ENCODE measurements around the gene ADAM11. TPM values are rescaled to one million over a fixed set of nuclear protein-coding genes. Genes with fewer than 3 reads are reported as not detected.

ADAM11 gene
- total and polyA plus RNA-seq, 7 experiments from 2014 or later: 0.08 to 1.5 (median 0.63) TPM; not detected in 1

- H3K4me3 ChIP-seq (ENCODE audit: low read length): no peak overlapping the region
- Mint-ChIP-seq H3K4me3 (no peak overlapping the region), H3K9me3 (no peaks in the 10 kb centered on the region), H3K36me3 (peaks cover 0 to 11% (median 5%) of the 10 kb centered on the region in 5 donors), H3K4me1 (no peaks in the 10 kb centered on the region), H3K27ac (no peak overlapping the region), H3K27me3 (peaks cover 0 to 4% (median 0%) of the 10 kb centered on the region in 5 donors)
- ATAC-seq: no peak
- ChIA-PET POLR2A (no interaction called here), CTCF (interaction anchor here (0.5 to 0.9 kb wide), 3 partner anchors 30 to 273 kb away, joined by 3 read pairs; no protein-coding TSS in a partner anchor)
- H3K27ac ChIP-seq (ENCODE audit: low read depth, low read length): no peak overlapping the region
- H3K4me1 ChIP-seq (ENCODE audit: control insufficient read depth in 2 of 2, insufficient read depth in 2 of 2, low read length in 2 of 2): no peaks in the 10 kb centered on the region
- no peaks in the 10 kb centered on the region for H3K27me3 ChIP-seq (ENCODE audit: control insufficient read depth in 2 of 2, insufficient read depth in 2 of 2, low read length in 2 of 2)
- intact Hi-C loops (cut with micrococcal nuclease): no loop called here
- no peaks in the 10 kb centered on the region for H3K9me3 ChIP-seq (ENCODE audit: control insufficient read depth in 2 of 3, low read length in 3 of 3)
- DNase-seq: no peak
- peaks cover 0 to 18% (median 0%) of the 10 kb centered on the region in 3 experiments for H3K36me3 ChIP-seq (ENCODE audit: control insufficient read depth in 2 of 3, insufficient read depth in 3 of 3, low read length in 3 of 3)
Measured at GRCh38 chr17:44749076-44749979, 9.5 kb upstream of the ADAM11 start.

- H3K27ac ChIP-seq (ENCODE audit: low read depth, low read length): no peak overlapping the region
- H3K36me3 Mint-ChIP-seq: peaks cover 0 to 11% (median 5%) of the 10 kb centered on the region in 5 donors
- H3K9me3 ChIP-seq (ENCODE audit: control insufficient read depth in 2 of 3, low read length in 3 of 3): no peaks in the 10 kb centered on the region
- ATAC-seq: no peak
- CTCF ChIA-PET: interaction anchor here (0.9 kb wide), 1 partner anchor 29 kb away, joined by 3 read pairs; no protein-coding TSS in a partner anchor
- POLR2A ChIA-PET: no interaction called here
- H3K36me3 ChIP-seq (ENCODE audit: control insufficient read depth in 2 of 3, insufficient read depth in 3 of 3, low read length in 3 of 3): peaks cover 0 to 18% (median 0%) of the 10 kb centered on the region in 3 experiments
- no peaks in the 10 kb centered on the region for H3K4me1 Mint-ChIP-seq
- H3K4me3 Mint-ChIP-seq: no peak overlapping the region
- no peaks in the 10 kb centered on the region for H3K9me3 Mint-ChIP-seq
- DNase-seq: no peak
- H3K27me3 ChIP-seq (ENCODE audit: control insufficient read depth in 2 of 2, insufficient read depth in 2 of 2, low read length in 2 of 2): no peaks in the 10 kb centered on the region
- intact Hi-C loops (cut with micrococcal nuclease): no loop called here
- no peak overlapping the region for H3K4me3 ChIP-seq (ENCODE audit: low read length)
- H3K27ac Mint-ChIP-seq: no peak overlapping the region
- H3K27me3 Mint-ChIP-seq: peaks cover 0 to 5% (median 0%) of the 10 kb centered on the region in 5 donors
- no peaks in the 10 kb centered on the region for H3K4me1 ChIP-seq (ENCODE audit: control insufficient read depth in 2 of 2, insufficient read depth in 2 of 2, low read length in 2 of 2)
Measured at GRCh38 chr17:44749980-44750318, 8.8 kb upstream of the ADAM11 start.

GRCh38 chr17:44751331-44751730, 7.5 kb upstream of the ADAM11 start:
- H3K4me3 Mint-ChIP-seq: no peak overlapping the region
- no peaks in the 10 kb centered on the region for H3K4me1 Mint-ChIP-seq
- peaks cover 0 to 11% (median 5%) of the 10 kb centered on the region in 5 donors for H3K36me3 Mint-ChIP-seq
- H3K27ac ChIP-seq (ENCODE audit: low read depth, low read length): no peak overlapping the region
- DNase-seq (no peak), ATAC-seq (no peak)
- H3K4me1 ChIP-seq (ENCODE audit: control insufficient read depth in 2 of 2, insufficient read depth in 2 of 2, low read length in 2 of 2): no peaks in the 10 kb centered on the region
- ChIA-PET CTCF (no interaction called here), POLR2A (no interaction called here)
- intact Hi-C loops (cut with micrococcal nuclease): no loop called here
- H3K9me3 Mint-ChIP-seq: no peaks in the 10 kb centered on the region
- H3K4me3 ChIP-seq (ENCODE audit: low read length): no peak overlapping the region
- H3K9me3 ChIP-seq (ENCODE audit: control insufficient read depth in 2 of 3, low read length in 3 of 3): no peaks in the 10 kb centered on the region
- H3K27ac Mint-ChIP-seq: peak overlapping the region in 1 of 9 donors; percentile 56
- H3K36me3 ChIP-seq (ENCODE audit: control insufficient read depth in 2 of 3, insufficient read depth in 3 of 3, low read length in 3 of 3): peaks cover 0 to 18% (median 0%) of the 10 kb centered on the region in 3 experiments
- H3K27me3 ChIP-seq (ENCODE audit: control insufficient read depth in 2 of 2, insufficient read depth in 2 of 2, low read length in 2 of 2): no peaks in the 10 kb centered on the region
- peaks cover 0 to 5% (median 0%) of the 10 kb centered on the region in 5 donors for H3K27me3 Mint-ChIP-seq

- intact Hi-C loops (cut with micrococcal nuclease): no loop called here
- POLR2A ChIA-PET: no interaction called here
- CTCF ChIA-PET: no interaction called here
- no peak overlapping the region for H3K27ac ChIP-seq (ENCODE audit: low read depth, low read length)
- no peak overlapping the region for H3K4me3 ChIP-seq (ENCODE audit: low read length)
- peaks cover 0 to 5% (median under 1%) of the 10 kb centered on the region in 5 donors for H3K27me3 Mint-ChIP-seq
- no peaks in the 10 kb centered on the region for H3K9me3 Mint-ChIP-seq
- no peak overlapping the region for H3K27ac Mint-ChIP-seq
- H3K4me1 ChIP-seq (ENCODE audit: control insufficient read depth in 2 of 2, insufficient read depth in 2 of 2, low read length in 2 of 2): no peaks in the 10 kb centered on the region
- H3K9me3 ChIP-seq (ENCODE audit: control insufficient read depth in 2 of 3, low read length in 3 of 3): no peaks in the 10 kb centered on the region
- peaks cover 0 to 18% (median 0%) of the 10 kb centered on the region in 3 experiments for H3K36me3 ChIP-seq (ENCODE audit: control insufficient read depth in 2 of 3, insufficient read depth in 3 of 3, low read length in 3 of 3)
- H3K27me3 ChIP-seq (ENCODE audit: control insufficient read depth in 2 of 2, insufficient read depth in 2 of 2, low read length in 2 of 2): no peaks in the 10 kb centered on the region
- H3K4me3 Mint-ChIP-seq: no peak overlapping the region
- no peaks in the 10 kb centered on the region for H3K4me1 Mint-ChIP-seq
- H3K36me3 Mint-ChIP-seq: peaks cover 0 to 11% (median 5%) of the 10 kb centered on the region in 5 donors
- ATAC-seq (no peak), DNase-seq (no peak)
Measured at GRCh38 chr17:44751806-44752205, 7.0 kb upstream of the ADAM11 start.

GRCh38 chr17:44752953-44753861, 5.6 kb upstream of the ADAM11 start:
- Mint-ChIP-seq H3K4me3 (no peak overlapping the region), H3K36me3 (peaks cover 0 to 11% (median 5%) of the 10 kb centered on the region in 5 donors), H3K9me3 (no peaks in the 10 kb centered on the region), H3K27ac (no peak overlapping the region), H3K27me3 (peaks cover 10 to 16% (median 12%) of the 10 kb centered on the region in 5 donors), H3K4me1 (peaks cover 0 to 3% (median 2%) of the 10 kb centered on the region in 7 donors)
- no peak overlapping the region for H3K4me3 ChIP-seq (ENCODE audit: low read length)
- ChIA-PET POLR2A (no interaction called here), CTCF (no interaction called here)
- H3K4me1 ChIP-seq (ENCODE audit: control insufficient read depth in 2 of 2, insufficient read depth in 2 of 2, low read length in 2 of 2): no peaks in the 10 kb centered on the region
- intact Hi-C loops (cut with micrococcal nuclease): no loop called here
- H3K27me3 ChIP-seq (ENCODE audit: control insufficient read depth in 2 of 2, insufficient read depth in 2 of 2, low read length in 2 of 2): peaks cover 0 to 7% of the 10 kb centered on the region in 2 donors
- ATAC-seq (no peak), DNase-seq (no peak)
- no peak overlapping the region for H3K27ac ChIP-seq (ENCODE audit: low read depth, low read length)
- H3K36me3 ChIP-seq (ENCODE audit: control insufficient read depth in 2 of 3, insufficient read depth in 3 of 3, low read length in 3 of 3): peaks cover 0 to 6% (median 0%) of the 10 kb centered on the region in 3 experiments
- no peaks in the 10 kb centered on the region for H3K9me3 ChIP-seq (ENCODE audit: control insufficient read depth in 2 of 3, low read length in 3 of 3)

GRCh38 chr17:44754276-44754675, 4.5 kb upstream of the ADAM11 start:
- Mint-ChIP-seq H3K4me3 (no peak overlapping the region), H3K4me1 (peaks cover 0 to 4% (median 2%) of the 10 kb centered on the region in 7 donors), H3K27me3 (peaks cover 11 to 16% (median 13%) of the 10 kb centered on the region in 5 donors), H3K36me3 (peaks cover 0 to 11% (median 5%) of the 10 kb centered on the region in 5 donors), H3K9me3 (no peaks in the 10 kb centered on the region), H3K27ac (no peak overlapping the region)
- intact Hi-C loops (cut with micrococcal nuclease): no loop called here
- Histone ChIP-seq H3K27ac (ENCODE audit: low read depth, low read length) (no peak overlapping the region), H3K4me1 (ENCODE audit: control insufficient read depth in 2 of 2, insufficient read depth in 2 of 2, low read length in 2 of 2) (peaks cover 0 to under 1% of the 10 kb centered on the region in 2 donors), H3K27me3 (ENCODE audit: control insufficient read depth in 2 of 2, insufficient read depth in 2 of 2, low read length in 2 of 2) (peaks cover 0 to 8% of the 10 kb centered on the region in 2 donors), H3K4me3 (ENCODE audit: low read length) (no peak overlapping the region), H3K9me3 (ENCODE audit: control insufficient read depth in 2 of 3, low read length in 3 of 3) (no peaks in the 10 kb centered on the region), H3K36me3 (ENCODE audit: control insufficient read depth in 2 of 3, insufficient read depth in 3 of 3, low read length in 3 of 3) (no peaks in the 10 kb centered on the region)
- ATAC-seq (no peak), DNase-seq (no peak)
- CTCF ChIA-PET: no interaction called here
- POLR2A ChIA-PET: no interaction called here

All from naive thymus-derived CD4-positive, alpha-beta T cell (primary cell).